ENCODE results near the gene ZNF462. TPM values are rescaled to one million over a fixed set of nuclear protein-coding genes. Genes with fewer than 3 reads are reported as not detected.

Gene ZNF462
- polyA plus RNA-seq, 3 donors = not detected

DNA sequence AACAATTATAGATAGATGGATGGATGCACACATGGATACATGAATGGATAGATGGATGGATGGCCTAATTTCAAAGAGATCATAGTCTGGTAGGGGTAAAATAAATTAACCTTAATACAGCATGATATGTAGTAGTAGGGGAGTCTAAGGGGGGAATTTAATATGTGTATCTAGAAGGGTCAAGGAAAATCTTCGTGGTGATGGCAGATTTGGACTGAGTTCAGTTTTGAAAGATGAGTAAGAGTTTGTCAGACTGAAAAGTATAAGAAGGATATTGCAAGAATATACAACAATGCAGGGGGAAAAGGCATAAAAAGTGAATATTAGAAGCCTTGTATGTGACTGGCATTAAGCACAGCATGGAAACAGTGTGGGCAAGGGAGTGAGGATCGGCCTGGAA lies 98.7 kb downstream of the ZNF462 start:
- intact Hi-C loops (cut with micrococcal nuclease) = no loop called here
- no peak overlapping the region for H3K4me2 ChIP-seq (replicated peaks; ENCODE audit: extremely low read depth, low read length, poor library complexity, severe bottlenecking)

DNA sequence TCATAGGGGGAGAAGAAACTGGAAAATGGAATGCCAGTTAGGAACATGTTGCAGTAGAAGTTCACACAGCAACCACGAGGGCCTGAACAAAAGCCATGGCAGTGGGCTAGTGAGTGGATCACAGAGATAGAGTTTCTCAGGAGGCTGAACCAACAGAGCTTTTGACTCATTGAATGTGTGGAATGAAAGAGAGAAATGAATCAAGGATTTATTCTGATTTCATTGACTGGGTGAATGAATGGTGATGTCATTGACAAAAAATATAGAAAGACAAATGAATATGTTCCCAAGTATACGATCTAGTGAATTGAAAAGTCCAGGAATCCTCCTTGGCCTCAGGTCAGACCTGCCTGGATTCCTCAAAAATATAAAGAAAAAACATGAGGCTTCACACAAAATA lies 99.2 kb downstream of the ZNF462 start:
- Histone ChIP-seq H3K27me3 (ENCODE audit: control insufficient read depth in 2 of 2, insufficient read depth in 2 of 2, low read length in 2 of 2) (no peaks in the 10 kb centered on the region), H3K9me3 (replicated peaks in 1 of 2; ENCODE audit: control insufficient read depth in 1 of 2, insufficient read depth in 1 of 2, low read length in 2 of 2) (no peaks in the 10 kb centered on the region), H3K79me2 (ENCODE audit: insufficient read depth, low read length) (no peaks in the 10 kb centered on the region), H3K4me3 (replicated peaks in 1 of 3; ENCODE audit: low read depth in 2 of 3, low read length in 3 of 3) (no peak overlapping the region), H3K4me1 (ENCODE audit: control insufficient read depth in 1 of 2, insufficient read depth in 2 of 2, low read length in 2 of 2) (no peaks in the 10 kb centered on the region), H4K20me1 (ENCODE audit: insufficient read depth, low read length) (no peaks in the 10 kb centered on the region), H3K4me2 (replicated peaks; ENCODE audit: extremely low read depth, low read length, poor library complexity, severe bottlenecking) (no peak overlapping the region), H3K9ac (ENCODE audit: insufficient read depth, low read length, poor library complexity, severe bottlenecking) (no peak overlapping the region), H2AFZ (ENCODE audit: insufficient read depth, low read depth, low read length, poor library complexity, severe bottlenecking) (no peak overlapping the region), H3K36me3 (replicated peaks in 1 of 2; ENCODE audit: control insufficient read depth in 1 of 2, insufficient read depth in 2 of 2, low read length in 2 of 2) (no peaks in the 10 kb centered on the region), H3K27ac (ENCODE audit: low read depth in 1 of 2, low read length in 2 of 2) (no peak overlapping the region)
- TF ChIP-seq, protein P1, sequence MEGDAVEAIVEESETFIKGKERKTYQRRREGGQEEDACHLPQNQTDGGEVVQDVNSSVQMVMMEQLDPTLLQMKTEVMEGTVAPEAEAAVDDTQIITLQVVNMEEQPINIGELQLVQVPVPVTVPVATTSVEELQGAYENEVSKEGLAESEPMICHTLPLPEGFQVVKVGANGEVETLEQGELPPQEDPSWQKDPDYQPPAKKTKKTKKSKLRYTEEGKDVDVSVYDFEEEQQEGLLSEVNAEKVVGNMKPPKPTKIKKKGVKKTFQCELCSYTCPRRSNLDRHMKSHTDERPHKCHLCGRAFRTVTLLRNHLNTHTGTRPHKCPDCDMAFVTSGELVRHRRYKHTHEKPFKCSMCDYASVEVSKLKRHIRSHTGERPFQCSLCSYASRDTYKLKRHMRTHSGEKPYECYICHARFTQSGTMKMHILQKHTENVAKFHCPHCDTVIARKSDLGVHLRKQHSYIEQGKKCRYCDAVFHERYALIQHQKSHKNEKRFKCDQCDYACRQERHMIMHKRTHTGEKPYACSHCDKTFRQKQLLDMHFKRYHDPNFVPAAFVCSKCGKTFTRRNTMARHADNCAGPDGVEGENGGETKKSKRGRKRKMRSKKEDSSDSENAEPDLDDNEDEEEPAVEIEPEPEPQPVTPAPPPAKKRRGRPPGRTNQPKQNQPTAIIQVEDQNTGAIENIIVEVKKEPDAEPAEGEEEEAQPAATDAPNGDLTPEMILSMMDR (IDR thresholded peaks at IDR 0.05) = no peak
- Mint-ChIP-seq H3K4me1 (no peaks in the 10 kb centered on the region), H3K27me3 (ENCODE audit: low read depth in 3 of 3) (peaks cover 0 to 3% (median 0%) of the 10 kb centered on the region in 3 donors), H3K36me3 (no peaks in the 10 kb centered on the region), H3K27ac (no peak overlapping the region), H3K9me3 (peaks cover 0 to 3% (median 0%) of the 10 kb centered on the region in 7 donors), H3K4me3 (no peak overlapping the region)
- 100% methylated on average over 1 of the region's 2 CpGs for WGBS (ENCODE audit: insufficient coverage)
- no peak for DNase-seq
- intact Hi-C loops (cut with micrococcal nuclease) = no loop called here

More for the DNA sequence above, 98.7 kb downstream of the ZNF462 start:
- H2AFZ ChIP-seq (ENCODE audit: insufficient read depth, low read depth, low read length, poor library complexity, severe bottlenecking) = no peak overlapping the region
- no peak for DNase-seq
- Mint-ChIP-seq H3K27ac (no peak overlapping the region), H3K36me3 (no peaks in the 10 kb centered on the region), H3K9me3 (peaks cover 0 to 3% (median 0%) of the 10 kb centered on the region in 7 donors), H3K27me3 (ENCODE audit: low read depth in 3 of 3) (peaks cover 0 to 1% (median 0%) of the 10 kb centered on the region in 3 donors), H3K4me1 (no peaks in the 10 kb centered on the region), H3K4me3 (no peak overlapping the region)
- no peaks in the 10 kb centered on the region for H3K36me3 ChIP-seq (replicated peaks in 1 of 2; ENCODE audit: control insufficient read depth in 1 of 2, insufficient read depth in 2 of 2, low read length in 2 of 2)
- no peaks in the 10 kb centered on the region for H3K9me3 ChIP-seq (replicated peaks in 1 of 2; ENCODE audit: control insufficient read depth in 1 of 2, insufficient read depth in 1 of 2, low read length in 2 of 2)
- 86% methylated on average over 2 of the region's 2 CpGs for WGBS (ENCODE audit: insufficient coverage)
- H3K27ac ChIP-seq (ENCODE audit: low read depth in 1 of 2, low read length in 2 of 2) = no peak overlapping the region
- no peak overlapping the region for H3K9ac ChIP-seq (ENCODE audit: insufficient read depth, low read length, poor library complexity, severe bottlenecking)
- H3K4me3 ChIP-seq (replicated peaks in 1 of 3; ENCODE audit: low read depth in 2 of 3, low read length in 3 of 3) = no peak overlapping the region
- H3K4me1 ChIP-seq (ENCODE audit: control insufficient read depth in 1 of 2, insufficient read depth in 2 of 2, low read length in 2 of 2) = no peaks in the 10 kb centered on the region
- H4K20me1 ChIP-seq (ENCODE audit: insufficient read depth, low read length) = no peaks in the 10 kb centered on the region
- no peaks in the 10 kb centered on the region for H3K27me3 ChIP-seq (ENCODE audit: control insufficient read depth in 2 of 2, insufficient read depth in 2 of 2, low read length in 2 of 2)
- TF ChIP-seq, protein P1 (IDR thresholded peaks at IDR 0.05) = no peak
- H3K79me2 ChIP-seq (ENCODE audit: insufficient read depth, low read length) = no peaks in the 10 kb centered on the region
